ENCODE data around the gene HOMEZ.

The HOMEZ gene

DNA sequence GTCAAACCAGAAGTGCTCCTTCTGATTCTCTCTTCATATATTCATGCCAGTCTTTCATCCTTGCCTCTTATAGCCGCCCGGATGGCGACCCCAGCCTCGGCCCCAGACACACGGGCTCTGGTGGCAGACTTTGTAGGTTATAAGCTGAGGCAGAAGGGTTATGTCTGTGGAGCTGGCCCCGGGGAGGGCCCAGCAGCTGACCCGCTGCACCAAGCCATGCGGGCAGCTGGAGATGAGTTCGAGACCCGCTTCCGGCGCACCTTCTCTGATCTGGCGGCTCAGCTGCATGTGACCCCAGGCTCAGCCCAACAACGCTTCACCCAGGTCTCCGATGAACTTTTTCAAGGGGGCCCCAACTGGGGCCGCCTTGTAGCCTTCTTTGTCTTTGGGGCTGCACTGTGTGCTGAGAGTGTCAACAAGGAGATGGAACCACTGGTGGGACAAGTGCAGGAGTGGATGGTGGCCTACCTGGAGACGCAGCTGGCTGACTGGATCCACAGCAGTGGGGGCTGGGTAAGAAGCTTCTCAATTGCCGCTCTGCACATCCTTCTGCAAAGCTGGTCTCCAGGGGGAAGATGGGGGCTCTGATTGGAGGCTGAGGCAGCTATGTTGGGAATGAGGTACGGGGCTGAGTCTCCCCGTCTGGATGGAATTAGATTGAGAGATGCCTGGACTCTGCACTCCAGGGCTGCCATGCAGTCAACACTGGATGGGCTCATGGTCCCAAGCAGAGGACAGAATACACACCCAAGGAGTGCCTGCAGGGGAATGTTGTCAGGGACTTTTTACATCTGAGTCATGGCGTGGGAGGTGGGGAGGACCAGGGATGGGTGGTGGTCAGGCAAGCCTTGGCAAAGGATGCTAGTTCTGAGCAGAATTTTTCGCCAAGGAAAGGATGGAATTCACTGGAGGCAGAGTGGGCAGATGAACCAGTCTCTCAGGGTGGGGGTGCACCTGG, 22.0 kb upstream of the HOMEZ start:
- TF ChIP-seq, protein P1, sequence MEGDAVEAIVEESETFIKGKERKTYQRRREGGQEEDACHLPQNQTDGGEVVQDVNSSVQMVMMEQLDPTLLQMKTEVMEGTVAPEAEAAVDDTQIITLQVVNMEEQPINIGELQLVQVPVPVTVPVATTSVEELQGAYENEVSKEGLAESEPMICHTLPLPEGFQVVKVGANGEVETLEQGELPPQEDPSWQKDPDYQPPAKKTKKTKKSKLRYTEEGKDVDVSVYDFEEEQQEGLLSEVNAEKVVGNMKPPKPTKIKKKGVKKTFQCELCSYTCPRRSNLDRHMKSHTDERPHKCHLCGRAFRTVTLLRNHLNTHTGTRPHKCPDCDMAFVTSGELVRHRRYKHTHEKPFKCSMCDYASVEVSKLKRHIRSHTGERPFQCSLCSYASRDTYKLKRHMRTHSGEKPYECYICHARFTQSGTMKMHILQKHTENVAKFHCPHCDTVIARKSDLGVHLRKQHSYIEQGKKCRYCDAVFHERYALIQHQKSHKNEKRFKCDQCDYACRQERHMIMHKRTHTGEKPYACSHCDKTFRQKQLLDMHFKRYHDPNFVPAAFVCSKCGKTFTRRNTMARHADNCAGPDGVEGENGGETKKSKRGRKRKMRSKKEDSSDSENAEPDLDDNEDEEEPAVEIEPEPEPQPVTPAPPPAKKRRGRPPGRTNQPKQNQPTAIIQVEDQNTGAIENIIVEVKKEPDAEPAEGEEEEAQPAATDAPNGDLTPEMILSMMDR (IDR thresholded peaks at IDR 0.05; ENCODE audit: insufficient read depth, low read length, missing control alignments) = no peak
- CTCF ChIA-PET = interaction anchor here (0.7 to 20.5 kb wide), 5 partner anchors 10 to 19 kb away, joined by 3 to 300 read pairs (median 4); partner anchors contain the start of genes HOMEZ and PABPN1
- POLR2A ChIA-PET = interaction anchor here (0.6 to 3.9 kb wide), 4 partner anchors 8 to 1907 kb away, joined by 3 to 30 read pairs (median 4); partner anchors contain the start of gene PABPN1
- H3K4me3 ChIP-seq (ENCODE audit: low read depth, low read length) = peak overlapping the region; percentile 91
- DNase-seq (ENCODE audit: low read depth, low spot score) = no peak

DNA sequence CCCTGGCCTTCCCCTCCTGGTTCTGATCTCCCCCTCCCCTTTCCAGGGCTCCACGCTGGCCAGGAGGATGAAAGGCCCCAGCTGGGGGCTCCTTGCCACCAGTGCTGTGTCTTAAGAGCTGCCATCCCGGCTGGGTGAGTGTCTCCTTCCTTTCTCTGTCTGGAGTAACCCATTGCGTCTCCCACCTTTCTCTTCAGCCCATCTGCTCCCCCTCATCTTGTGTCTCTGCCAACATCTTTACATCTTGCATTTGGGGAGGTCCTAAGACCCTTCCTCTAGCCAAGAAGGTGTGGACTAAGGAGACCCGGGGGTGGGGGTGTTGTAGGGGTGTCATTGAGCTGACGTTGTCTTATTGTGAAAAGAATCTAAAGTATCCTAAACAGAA, 21.2 kb upstream of the HOMEZ start:
- CTCF ChIA-PET = interaction anchor here (0.7 to 20.5 kb wide), 6 partner anchors 10 to 73 kb away, joined by 3 to 300 read pairs (median 4); partner anchors contain the start of genes HOMEZ and PABPN1
- DNase-seq (ENCODE audit: low read depth, low spot score) = no peak
- peak overlapping the region; percentile 91 for H3K4me3 ChIP-seq (ENCODE audit: low read depth, low read length)
- TF ChIP-seq, protein P1 (IDR thresholded peaks at IDR 0.05; ENCODE audit: insufficient read depth, low read length, missing control alignments) = no peak
- POLR2A ChIA-PET = interaction anchor here (1.3 to 3.9 kb wide), 4 partner anchors 8 to 21 kb away, joined by 3 to 30 read pairs (median 4); partner anchors contain the start of genes HOMEZ and PABPN1

DNA sequence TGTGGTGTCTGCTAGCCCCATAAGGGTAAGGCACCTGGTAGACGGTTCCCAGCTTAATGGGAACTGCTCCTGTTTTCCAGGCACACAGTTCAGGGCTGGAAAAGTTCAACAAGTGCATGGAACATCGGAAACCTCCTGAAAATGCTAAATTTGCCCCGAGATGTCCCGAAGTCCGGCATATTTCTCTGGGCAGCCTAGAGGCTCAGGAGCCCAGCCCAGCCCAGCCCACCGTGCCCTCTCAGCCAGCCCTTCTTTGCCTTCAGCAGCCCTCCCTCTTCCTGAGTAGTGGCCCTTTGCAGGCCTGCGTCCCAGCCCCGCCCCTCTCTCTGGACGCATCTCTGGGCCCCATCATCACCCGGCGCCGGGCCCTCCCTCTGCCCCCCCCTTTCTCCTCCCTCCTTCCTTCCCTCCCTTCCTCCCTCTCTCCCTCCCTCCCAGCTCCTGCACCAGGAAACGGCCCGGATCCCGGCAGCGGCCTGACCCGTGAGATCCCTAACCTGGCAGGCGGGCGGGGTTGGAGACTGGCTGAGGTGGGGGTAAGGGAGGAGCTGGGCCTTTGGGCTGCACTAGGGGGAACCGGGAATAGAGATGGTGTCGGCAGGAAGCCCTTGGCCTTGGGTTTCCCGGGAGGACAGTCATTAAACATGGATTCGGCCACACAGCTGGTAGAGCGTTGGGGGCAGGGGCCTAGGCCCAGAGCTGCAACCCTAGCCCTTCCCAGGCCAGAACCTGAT, 20.6 kb upstream of the HOMEZ start, which contains the start of gene BCL2L2:
BCL2L2 (plus strand) TSS at position 422 of the 734 bp plus-strand sequence. CDS start 935 bp downstream, outside the sequence.
- ChIA-PET CTCF (interaction anchor here (0.7 to 20.5 kb wide), 9 partner anchors 11 to 119 kb away, joined by 3 to 300 read pairs (median 3); partner anchors contain the start of genes HOMEZ and PABPN1), POLR2A (interaction anchor here (1.3 to 3.9 kb wide), 4 partner anchors 9 to 21 kb away, joined by 3 to 30 read pairs (median 4); partner anchors contain the start of genes HOMEZ and PABPN1)
- TF ChIP-seq, protein P1 (IDR thresholded peaks at IDR 0.05; ENCODE audit: insufficient read depth, low read length, missing control alignments) = no peak
- DNase-seq (ENCODE audit: low read depth, low spot score) = no peak
- peak within 1 kb of the TSS; percentile 91 for H3K4me3 ChIP-seq (ENCODE audit: low read depth, low read length)

DNA sequence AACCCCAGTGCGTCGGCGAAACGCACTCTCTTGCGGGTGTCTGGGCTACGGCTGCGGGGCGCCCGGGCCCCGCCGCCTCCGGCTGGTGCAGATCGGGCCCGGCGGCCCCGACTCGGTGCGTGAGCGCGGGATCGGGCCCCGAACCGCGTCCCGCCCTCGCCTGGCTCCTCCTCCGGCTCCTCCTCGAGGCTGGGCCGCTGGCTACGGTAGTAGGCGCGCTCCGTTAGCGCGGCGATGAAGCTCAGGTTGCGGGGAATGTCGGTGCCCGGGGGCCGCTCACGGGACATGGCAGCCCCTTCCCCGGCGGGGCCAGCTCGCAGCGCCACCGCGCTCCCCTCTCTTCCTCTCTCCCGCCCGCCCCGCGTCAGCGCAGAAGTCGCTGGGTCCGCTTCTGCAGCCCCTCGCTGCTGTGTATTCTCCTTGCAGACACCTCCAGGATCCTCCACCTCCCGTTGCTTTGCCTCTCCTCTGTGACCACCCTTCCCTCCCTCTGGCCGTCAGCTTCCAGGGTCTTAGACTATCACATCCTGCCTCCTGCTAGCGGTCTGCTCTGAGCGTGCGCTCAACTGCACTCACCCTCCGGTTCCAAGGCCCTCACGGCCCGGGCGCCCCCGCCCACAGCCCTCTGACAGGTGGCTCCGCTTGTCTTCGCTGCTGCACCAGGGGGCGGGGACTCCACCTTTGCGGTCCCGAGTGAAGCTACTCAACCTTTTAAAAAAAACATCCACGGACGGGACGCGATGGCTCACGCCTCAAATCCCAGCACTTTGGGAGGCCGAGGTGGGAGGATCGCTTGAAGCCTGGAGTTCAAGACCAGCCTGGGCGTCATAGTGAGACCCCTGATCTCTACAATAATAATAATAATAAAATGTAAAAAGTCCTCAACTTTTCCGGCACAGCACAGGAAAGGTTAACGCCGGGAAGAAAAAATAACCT, 16.6 kb upstream of the HOMEZ start, which contains the start of gene PPP1R3E:
PPP1R3E (minus strand) TSS at position 570 of the 936 bp plus-strand sequence; CDS start at position 287, 283 bp downstream.
- no peak for DNase-seq (ENCODE audit: low read depth, low spot score)
- H3K4me3 ChIP-seq (ENCODE audit: low read depth, low read length) = peak within 1 kb of the TSS; percentile 68
- CTCF ChIA-PET = interaction anchor here (0.8 to 20.5 kb wide), 10 partner anchors 9 to 226 kb away, joined by 3 to 300 read pairs (median 6); partner anchors contain the start of gene HOMEZ
- TF ChIP-seq, protein P1 (IDR thresholded peaks at IDR 0.05; ENCODE audit: insufficient read depth, low read length, missing control alignments) = no peak
- POLR2A ChIA-PET = interaction anchor here (2.3 to 2.7 kb wide), 2 partner anchors 17 to 19 kb away, joined by 9 to 34 read pairs; partner anchors contain the start of genes HOMEZ and PABPN1

DNA sequence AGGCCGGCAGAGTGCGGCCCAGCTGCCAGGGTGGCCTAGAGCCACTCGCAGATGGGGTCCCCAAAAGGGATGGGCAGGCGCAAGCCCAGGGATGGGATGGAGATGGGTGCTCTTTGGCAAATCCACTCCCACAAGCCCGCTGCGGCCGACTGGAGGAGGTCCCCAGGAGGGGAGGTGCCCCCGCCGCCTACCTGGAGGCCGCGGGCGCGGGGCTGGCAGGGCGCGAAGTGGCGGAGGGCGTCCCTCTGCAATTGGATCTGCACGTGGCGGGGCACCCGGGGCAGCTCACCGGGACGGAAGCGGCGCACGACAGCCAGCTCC, 16.0 kb upstream of the HOMEZ start:
- ChIA-PET CTCF (interaction anchor here (0.8 to 20.5 kb wide), 14 partner anchors 10 to 181 kb away, joined by 3 to 300 read pairs (median 8); partner anchors contain the start of gene HOMEZ), POLR2A (interaction anchor here (1.0 to 2.7 kb wide), 3 partner anchors 13 to 19 kb away, joined by 3 to 34 read pairs (median 9); partner anchors contain the start of genes HOMEZ and PABPN1)
- TF ChIP-seq, protein P1 (IDR thresholded peaks at IDR 0.05; ENCODE audit: insufficient read depth, low read length, missing control alignments) = no peak
- peak overlapping the region; percentile 68 for H3K4me3 ChIP-seq (ENCODE audit: low read depth, low read length)
- no peak for DNase-seq (ENCODE audit: low read depth, low spot score)

Data from AG04449 (cell line).